Upper lobe of left lung (tissue), 6 donors: ENCODE measurements around the gene CDH20. TPM values are rescaled to one million over a fixed set of nuclear protein-coding genes. Genes with fewer than 3 reads are reported as not detected.

ENCODE experiments used
- ATAC-seq, 2 donors: fragments of 200-7000 bp; cut with Tn5 transposase; one replicate each; pipeline ENCODE4 v1.9.1; 2022; ENCODE audit warnings: mild to moderate bottlenecking in 2 of 2, moderate library complexity in 2 of 2; ENCODE audit not compliant: low FRiP score in 2 of 2
- DNase-seq, 2 donors: peaks; one replicate each; pipeline ENCODE4 v3.0.0-alpha.2; 2019 to 2020
- H3K27ac ChIP-seq, 4 donors: fragments of 200-600 bp; sonication (generic); one replicate each; pipeline ENCODE4 v1.5.1; 2016 to 2019
- H3K27me3 ChIP-seq, 4 donors: fragments of 200-600 bp; sonication (generic); one replicate each; pipeline ENCODE4 v1.5.1; 2017 to 2019
- H3K36me3 ChIP-seq, 4 donors: fragments of 200-600 bp; sonication (generic); one replicate each; pipeline ENCODE4 v1.5.1; 2016 to 2019
- H3K4me1 ChIP-seq, 4 donors: fragments of 200-600 bp; sonication (generic); one replicate each; pipeline ENCODE4 v1.5.1; 2018 to 2019
- H3K4me3 ChIP-seq, 4 donors: fragments of 200-600 bp; sonication (generic); one replicate each; pipeline ENCODE4 v1.5.1; 2017 to 2019; ENCODE audit warnings: mild to moderate bottlenecking in 2 of 4, moderate library complexity in 1 of 4
- H3K9me3 ChIP-seq, 4 donors: fragments of 200-600 bp; sonication (generic); one replicate each; pipeline ENCODE4 v1.5.1; 2018 to 2019
- CTCF ChIP-seq, 6 experiments: fragments of 450-650 bp in 4 of 6; fragments of 200-600 bp in 2 of 6; sonication (generic) in 2 of 6; IDR thresholded peaks; one replicate each; pipeline ENCODE4 v1.5.1; 2016 to 2019; ENCODE audit warnings: antibody characterized with exemption in 6 of 6
- EP300 ChIP-seq, 4 donors: sonication (generic); formaldehyde crosslinking; IDR thresholded peaks; one replicate each; pipeline ENCODE4 v1.5.1; 2017; ENCODE audit warnings: antibody characterized with exemption in 4 of 4, control low read depth in 2 of 4
- POLR2A ChIP-seq, 4 donors: fragments of 450-650 bp; IDR thresholded peaks; one replicate each; pipeline ENCODE4 v1.5.1; 2016 to 2017; ENCODE audit warnings: antibody characterized with exemption in 4 of 4, mild to moderate bottlenecking in 2 of 4
- POLR2AphosphoS5 ChIP-seq, 2 donors: sonication (generic); formaldehyde crosslinking; IDR thresholded peaks; one replicate each; pipeline ENCODE4 v1.5.1; 2017; ENCODE audit warnings: antibody characterized with exemption in 2 of 2
- WGBS, 2 donors: methylation state at CpG; one replicate each; pipeline ENCODE4 v1.1.5; 2017 to 2018; 5-methylcytosine and 5-hydroxymethylcytosine counted together
- total RNA-seq, 6 donors: library from RNA; depleted of rRNA in 4 of 6; stranded (reverse); fragments of >200 nt in 4 of 6; gene quantifications; one replicate each; pipeline versions ENCODE4 v1.1.0 to v1.2.1, GENCODE V29; 2016 to 2021
- donor health status: DM: no; HTN: no; CAD: no; lungs with moderate emphysema.
- donor health status: DM: no; HTN: yes; CAD: no; lungs with severe emphysema.

CDH20 gene
- total RNA-seq, 6 donors from 2014 or later, result 0.06 to 0.07 TPM; not detected in 4

DNA sequence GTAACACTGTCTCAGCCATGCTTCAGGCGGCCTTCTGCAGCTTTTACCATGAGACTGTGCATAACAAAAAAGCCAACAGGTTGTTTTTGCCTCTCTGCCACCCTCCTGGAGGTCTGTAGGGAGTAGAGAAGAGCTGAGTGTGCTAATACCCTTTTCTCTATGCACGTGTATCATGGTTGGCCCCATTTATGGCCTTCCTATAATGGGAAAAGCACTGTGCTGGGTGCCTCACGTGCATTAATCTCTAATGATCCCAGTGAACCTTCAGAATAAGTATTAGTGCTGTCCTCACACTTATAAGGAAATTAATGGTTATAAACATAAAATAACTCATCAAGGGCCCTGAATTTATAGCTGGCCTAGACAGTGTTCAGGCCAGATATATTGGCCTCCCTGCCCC, 164.2 kb downstream of the CDH20 start:
- Histone ChIP-seq H3K27ac (no peak overlapping the region), H3K36me3 (no peaks in the 10 kb centered on the region), H3K4me3 (no peak overlapping the region), H3K27me3 (no peaks in the 10 kb centered on the region), H3K9me3 (no peaks in the 10 kb centered on the region), H3K4me1 (no peaks in the 10 kb centered on the region)
- ATAC-seq (no peak), DNase-seq (no peak)
- 69 to 89% methylated on average over 2 to 3 of the region's 3 CpGs for WGBS, 2 donors
- no peak for TF ChIP-seq EP300 (IDR thresholded peaks at IDR 0.05)
- no peak for TF ChIP-seq POLR2A (IDR thresholded peaks at IDR 0.05)
- no peak for TF ChIP-seq POLR2AphosphoS5 (IDR thresholded peaks at IDR 0.05)
- no peak for TF ChIP-seq CTCF (IDR thresholded peaks at IDR 0.05)

GRCh38 chr18:61502472-61502871, 169.2 kb downstream of the CDH20 start:
- Histone ChIP-seq H3K27me3 (no peaks in the 10 kb centered on the region), H3K9me3 (no peaks in the 10 kb centered on the region), H3K36me3 (no peaks in the 10 kb centered on the region), H3K27ac (no peak overlapping the region), H3K4me1 (no peaks in the 10 kb centered on the region), H3K4me3 (no peak overlapping the region)
- TF ChIP-seq EP300 (IDR thresholded peaks at IDR 0.05) (no peak), CTCF (IDR thresholded peaks at IDR 0.05) (peak in 5 of 6 experiments; percentile 33 to 60 (median 59))
- 0% methylated on average over 1 of the region's 1 CpG for WGBS, 2 donors
- DNase-seq, result no peak
- peak in 1 of 2 donors; percentile 62 for ATAC-seq

DNA sequence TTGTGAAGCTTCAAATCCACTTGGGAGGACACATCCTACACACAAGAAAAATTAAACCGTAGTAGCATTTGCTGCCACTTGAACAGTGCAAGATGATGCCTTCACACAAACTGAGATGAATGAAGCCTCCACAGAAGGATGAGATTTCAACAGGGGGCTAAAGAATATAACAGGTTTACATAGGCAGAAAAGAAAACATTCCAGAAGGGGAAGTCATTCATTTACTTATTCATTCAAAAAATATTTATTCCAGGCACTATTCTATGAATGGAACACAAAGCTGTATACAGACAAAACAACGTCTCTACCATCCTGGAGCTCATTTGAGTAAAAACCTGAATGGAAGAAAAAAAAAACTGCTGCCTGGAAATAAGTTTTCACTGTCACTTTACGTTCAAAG, 170.5 kb downstream of the CDH20 start:
- ATAC-seq (no peak), DNase-seq (no peak)
- Histone ChIP-seq H3K27me3 (no peaks in the 10 kb centered on the region), H3K4me3 (no peak overlapping the region), H3K4me1 (no peaks in the 10 kb centered on the region), H3K36me3 (no peaks in the 10 kb centered on the region), H3K9me3 (no peaks in the 10 kb centered on the region), H3K27ac (no peak overlapping the region)
- WGBS, 2 donors, result 47 to 55% methylated on average over 3 of the region's 3 CpGs
- no peak for TF ChIP-seq POLR2A (IDR thresholded peaks at IDR 0.05)
- TF ChIP-seq EP300 (IDR thresholded peaks at IDR 0.05), result no peak
- no peak for TF ChIP-seq POLR2AphosphoS5 (IDR thresholded peaks at IDR 0.05)
- TF ChIP-seq CTCF (IDR thresholded peaks at IDR 0.05), result no peak

DNA sequence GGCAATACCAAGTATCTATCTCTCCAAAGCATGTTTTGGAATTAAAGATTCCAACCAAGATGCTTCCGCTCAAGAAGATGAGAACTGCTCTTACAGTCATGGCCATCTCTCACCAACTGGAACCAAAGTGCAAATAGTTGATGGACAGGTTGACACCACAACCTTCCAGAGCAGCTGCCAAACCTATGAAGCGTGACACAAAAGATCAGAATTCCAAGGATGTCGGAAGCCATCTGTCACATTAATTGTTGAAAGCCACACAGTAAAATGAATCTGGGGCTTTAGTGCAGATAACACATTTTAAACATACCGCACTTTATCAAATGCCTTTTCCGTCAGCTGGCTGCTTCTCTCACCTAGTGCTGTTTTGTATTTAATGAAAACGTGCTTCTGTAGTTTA, 195.7 kb downstream of the CDH20 start:
- ATAC-seq (no peak), DNase-seq (no peak)
- Histone ChIP-seq H3K27me3 (no peaks in the 10 kb centered on the region), H3K4me3 (no peak overlapping the region), H3K27ac (no peak overlapping the region), H3K9me3 (no peaks in the 10 kb centered on the region), H3K4me1 (no peaks in the 10 kb centered on the region), H3K36me3 (no peaks in the 10 kb centered on the region)
- WGBS, 2 donors, result 81 to 87% methylated on average over 6 of the region's 6 CpGs
- TF ChIP-seq POLR2AphosphoS5 (IDR thresholded peaks at IDR 0.05) (no peak), CTCF (IDR thresholded peaks at IDR 0.05) (no peak), EP300 (IDR thresholded peaks at IDR 0.05) (no peak), POLR2A (IDR thresholded peaks at IDR 0.05) (no peak)

DNA sequence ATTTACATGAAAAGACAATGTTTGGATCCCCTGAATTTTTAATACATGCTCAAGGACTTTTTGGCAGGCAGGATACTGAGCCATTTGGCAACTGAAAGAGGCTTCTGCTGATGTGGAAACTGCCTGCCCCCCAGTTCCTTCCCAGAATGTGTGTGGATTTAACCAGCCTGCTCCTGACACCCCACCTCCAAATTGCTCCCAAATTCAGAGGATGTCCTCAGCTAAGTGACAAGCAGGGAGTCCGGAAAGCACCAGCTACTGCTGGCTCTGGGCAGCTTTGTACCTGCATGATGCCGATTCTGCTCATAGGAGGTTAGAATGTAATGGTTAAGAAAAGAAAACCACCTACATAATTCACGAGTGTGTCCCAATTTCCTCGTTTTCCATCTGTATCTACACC, 197.5 kb downstream of the CDH20 start:
- Histone ChIP-seq H3K4me1 (no peaks in the 10 kb centered on the region), H3K9me3 (no peaks in the 10 kb centered on the region), H3K36me3 (no peaks in the 10 kb centered on the region), H3K27ac (no peak overlapping the region), H3K4me3 (no peak overlapping the region), H3K27me3 (no peaks in the 10 kb centered on the region)
- no peak for TF ChIP-seq POLR2AphosphoS5 (IDR thresholded peaks at IDR 0.05)
- no peak for TF ChIP-seq EP300 (IDR thresholded peaks at IDR 0.05)
- no peak for TF ChIP-seq CTCF (IDR thresholded peaks at IDR 0.05)
- no peak for TF ChIP-seq POLR2A (IDR thresholded peaks at IDR 0.05)
- DNase-seq, result no peak
- no peak for ATAC-seq
- 78 to 86% methylated on average over 4 of the region's 4 CpGs for WGBS, 2 donors
